NCI-H187 treated with DMSO at 0.1 percent for 48 hours (cell line): ENCODE results near the gene SIRPG.
"Not testable (repeated sequence)": the region's sequence is repeated elsewhere in the genome, so short reads cannot be mapped to it uniquely, and the experiment has no call there.

ENCODE experiments used
- DNase-seq: peaks from one replicate; lab custom pipeline; 2025; lab: John Stamatoyannopoulos, UW

The SIRPG gene

DNA sequence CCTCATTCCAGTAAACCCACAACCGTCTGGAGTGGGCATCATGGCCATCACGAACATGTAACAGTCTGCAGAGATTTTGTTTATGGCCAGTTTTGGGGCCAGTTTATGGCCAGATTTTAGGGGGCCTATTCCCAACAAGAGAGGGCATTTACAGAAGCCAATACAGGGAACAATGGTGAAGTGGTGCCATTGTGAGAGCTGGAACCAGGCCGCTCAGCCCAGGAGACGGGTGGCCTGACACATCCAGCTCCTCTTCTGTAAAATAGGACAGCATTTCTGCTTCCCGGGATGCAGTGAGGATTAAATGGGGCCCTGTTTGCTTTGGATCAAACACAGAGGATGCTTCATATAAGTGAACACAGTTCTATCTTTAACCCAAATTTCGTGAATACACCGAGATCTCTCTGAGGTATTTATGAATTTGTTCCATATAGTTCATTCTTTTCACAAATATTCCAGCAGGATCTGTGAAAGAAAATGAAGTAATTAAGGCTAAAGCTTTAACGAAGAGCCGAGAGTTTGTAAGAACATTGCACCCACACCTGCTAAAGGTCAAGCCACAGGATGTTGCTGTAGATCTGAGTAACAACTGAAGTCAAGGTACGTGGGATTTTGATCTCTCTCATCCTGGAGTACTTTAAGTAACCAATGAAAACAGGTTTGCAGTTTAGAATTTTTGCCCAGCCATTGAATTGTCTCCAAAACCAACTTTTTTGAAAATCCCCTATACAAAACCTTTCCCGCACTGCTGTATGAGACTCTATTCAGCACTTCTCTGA, 14.5 kb upstream of the SIRPG start:
- DNase-seq, result no peak

DNA sequence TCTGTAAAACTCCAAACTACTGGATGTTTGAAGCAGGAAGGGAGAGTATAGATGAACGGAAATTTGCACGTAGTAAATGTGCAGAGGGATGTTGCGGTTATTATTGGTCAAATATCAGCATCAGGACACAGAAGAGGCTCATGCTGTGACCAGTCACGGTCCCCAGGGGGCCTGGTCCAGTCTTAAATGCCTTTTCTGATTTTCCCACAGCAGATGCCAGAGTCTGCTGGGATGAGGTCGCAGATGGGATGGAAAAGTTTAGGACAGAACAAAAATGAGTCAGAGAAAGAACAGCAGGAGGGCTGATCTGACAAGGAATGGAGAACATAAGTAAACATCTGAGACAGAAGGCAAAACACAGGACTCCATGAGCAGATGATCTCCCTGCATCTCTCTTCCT, 11.7 kb upstream of the SIRPG start:
- DNase-seq, result no peak

DNA sequence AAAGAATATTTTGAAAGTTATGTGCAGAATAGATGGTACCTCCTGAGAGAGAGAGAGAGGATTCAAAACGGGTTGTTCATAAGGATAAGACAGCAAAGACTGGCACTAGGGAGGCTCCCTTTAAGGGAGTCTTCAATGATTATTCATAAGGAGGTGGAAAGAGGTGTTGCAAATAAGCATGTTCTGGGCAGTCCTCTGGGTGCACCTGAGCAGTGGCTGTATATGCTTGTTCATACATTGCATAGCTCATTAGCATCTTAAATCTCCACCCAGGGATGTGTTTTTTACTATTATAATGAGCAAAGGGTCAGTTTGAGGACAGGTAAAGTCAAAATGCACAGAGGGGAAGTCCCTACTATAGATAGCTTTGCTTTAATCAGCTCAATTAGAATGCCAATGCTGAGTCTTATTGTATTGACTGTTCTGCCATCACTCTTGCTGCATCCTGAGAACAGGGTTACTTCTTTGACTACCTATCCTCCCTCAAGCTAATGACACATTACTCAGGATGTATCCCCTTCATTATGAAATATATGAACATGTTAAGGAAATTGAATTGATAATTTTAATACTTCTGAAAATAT, 10.0 kb upstream of the SIRPG start:
- DNase-seq, result no peak

DNA sequence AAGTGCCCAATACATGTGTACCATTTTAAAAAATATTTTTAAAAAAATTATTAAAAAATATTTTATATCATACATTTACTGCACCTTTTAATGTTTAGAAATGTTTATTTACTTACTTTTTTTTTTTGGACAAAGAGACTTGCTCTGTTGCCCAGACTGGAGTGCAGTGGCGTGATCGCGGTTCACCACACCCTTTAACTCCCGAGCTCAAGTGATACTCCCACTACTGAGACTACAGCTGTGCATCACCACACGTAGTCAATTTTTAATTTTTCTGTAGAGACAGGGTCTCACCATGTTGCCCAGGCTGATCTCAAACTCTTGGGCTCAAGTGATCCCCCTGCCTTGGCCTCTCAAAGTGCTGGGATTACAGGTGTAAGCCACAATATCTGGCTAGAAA, 9.2 kb upstream of the SIRPG start:
- no peak for DNase-seq

DNA sequence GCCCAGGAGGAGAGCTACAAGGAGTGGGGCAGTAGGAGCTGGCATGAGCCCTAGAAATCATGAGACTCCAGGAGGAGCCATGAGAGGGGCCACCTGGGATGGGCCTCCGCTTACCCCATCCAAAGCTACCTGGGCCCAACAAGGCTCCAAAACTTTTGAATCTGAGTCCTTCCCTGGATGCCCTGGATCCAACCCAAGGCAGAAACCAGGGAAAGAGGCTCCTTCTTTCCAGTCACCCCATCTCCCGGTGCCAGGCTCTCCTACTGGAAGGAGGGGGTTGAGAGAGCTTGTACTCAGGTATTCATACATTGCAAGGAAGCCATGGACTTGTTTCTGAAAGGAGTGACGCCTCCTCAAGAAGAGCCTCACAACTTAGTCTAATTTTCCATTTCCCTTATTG, 7.8 kb upstream of the SIRPG start:
- DNase-seq, result no peak

DNA sequence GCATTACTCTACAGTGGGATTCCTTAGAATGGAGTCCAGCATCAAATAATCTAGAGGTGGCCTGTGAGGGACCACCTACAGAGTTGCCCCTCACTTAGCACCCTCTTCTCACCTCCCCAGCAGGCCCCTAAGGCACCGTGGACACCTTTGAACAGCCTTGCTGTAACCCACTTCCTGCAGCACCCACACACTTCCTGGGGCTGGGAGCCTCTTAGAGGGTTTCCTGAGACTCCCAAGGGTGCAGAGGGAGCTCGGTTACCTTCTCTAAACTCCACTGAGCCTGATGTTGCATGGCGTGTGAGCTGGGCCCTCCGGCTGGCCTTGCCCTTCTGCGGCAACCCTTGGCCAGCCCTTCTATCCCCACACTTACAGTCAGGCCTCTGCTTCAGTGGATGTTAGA, 7.3 kb upstream of the SIRPG start:
- DNase-seq, result no peak

DNA sequence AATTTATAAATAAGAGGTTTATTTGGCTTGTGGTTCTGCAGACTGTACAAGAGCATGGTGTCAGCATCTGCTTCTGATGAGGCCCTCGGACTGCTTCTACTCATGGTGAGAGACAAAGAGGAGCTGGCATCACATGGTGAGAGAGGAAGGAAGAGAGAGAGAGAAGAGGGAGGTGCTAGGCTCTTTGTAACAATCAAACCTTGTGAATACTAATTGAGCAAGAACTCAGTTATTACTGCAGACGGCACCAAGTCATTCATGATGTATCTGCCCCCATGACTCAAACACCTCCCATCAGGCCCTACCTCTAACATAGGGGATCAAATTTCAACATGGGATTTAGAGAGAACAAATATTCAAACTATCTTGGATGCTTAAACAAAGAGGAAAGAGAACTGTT, 6.3 kb upstream of the SIRPG start:
- DNase-seq, result no peak

DNA sequence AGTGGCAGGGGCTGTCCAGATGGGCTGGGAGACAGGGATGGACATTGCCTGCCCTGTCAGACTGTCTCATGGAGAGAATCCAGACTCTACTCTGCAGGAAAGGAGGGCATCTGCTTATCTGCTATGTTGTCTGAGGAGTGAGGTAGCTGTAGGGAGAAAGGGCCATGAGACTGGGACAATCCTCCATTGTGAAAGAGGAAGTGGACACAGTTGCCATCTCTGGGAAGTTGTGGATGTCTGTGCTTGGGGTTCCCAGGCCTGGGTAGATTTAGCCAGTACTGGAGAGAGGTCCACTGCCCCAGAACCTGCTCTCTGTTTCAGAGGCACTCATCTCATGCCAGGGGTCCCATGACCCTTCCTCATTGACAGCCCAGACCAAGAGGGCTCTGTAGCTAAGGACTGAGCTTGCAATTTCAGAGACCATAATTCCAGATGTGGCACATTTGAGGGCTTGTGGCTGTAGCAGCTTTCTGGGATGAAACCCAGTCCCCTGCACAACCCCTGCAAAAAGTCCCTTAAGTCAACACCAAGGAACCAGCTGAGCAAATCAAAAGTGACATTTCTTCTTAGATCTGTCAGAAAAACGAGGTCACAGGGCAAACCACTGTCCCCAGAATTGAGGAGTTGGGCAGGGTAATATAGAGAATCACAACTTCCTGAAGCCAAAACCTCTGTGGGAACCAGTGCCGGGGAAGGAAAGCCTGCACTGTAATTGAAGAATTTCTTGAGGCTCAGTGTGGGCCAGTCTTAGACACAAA, 4.1 kb upstream of the SIRPG start:
- DNase-seq, result no peak

DNA sequence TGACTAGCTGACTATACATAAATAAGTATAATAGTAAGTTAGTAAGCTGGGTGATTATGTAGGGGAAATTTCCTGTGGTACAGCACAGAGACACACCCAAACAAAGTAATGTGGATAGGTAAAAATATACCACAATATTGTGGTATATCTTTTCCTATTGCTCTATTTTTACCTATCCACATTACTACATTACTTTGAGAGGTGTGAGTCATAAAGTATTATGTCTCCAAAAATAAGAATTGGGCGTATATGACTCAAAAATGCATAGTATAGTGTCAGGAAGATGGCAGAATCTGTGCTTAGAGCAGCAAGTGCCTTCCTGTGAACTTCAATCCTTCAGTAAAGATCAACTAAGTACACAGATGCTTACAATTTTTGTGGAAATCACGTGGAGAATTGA, 2.7 kb upstream of the SIRPG start:
- no peak for DNase-seq

DNA sequence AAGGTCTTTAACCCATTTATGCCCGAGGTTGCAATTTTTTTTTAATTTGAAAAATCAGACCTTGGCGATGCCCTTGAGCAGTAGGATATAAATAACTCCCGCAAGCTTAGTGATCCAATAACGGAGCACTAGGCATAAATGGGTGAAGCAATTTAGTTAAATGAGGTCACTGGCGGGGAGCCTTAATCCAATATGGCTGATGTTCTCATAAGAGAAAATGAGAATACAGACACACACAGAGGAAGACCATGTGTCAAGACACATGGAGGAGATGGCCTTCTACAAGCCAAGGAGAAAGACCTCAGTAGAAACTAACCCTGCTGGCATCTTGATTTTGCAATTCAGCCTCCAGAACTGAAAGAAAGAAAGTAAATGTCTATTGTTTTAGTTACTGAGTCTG, 735 bp downstream of the SIRPG start:
- no peak for DNase-seq

DNA sequence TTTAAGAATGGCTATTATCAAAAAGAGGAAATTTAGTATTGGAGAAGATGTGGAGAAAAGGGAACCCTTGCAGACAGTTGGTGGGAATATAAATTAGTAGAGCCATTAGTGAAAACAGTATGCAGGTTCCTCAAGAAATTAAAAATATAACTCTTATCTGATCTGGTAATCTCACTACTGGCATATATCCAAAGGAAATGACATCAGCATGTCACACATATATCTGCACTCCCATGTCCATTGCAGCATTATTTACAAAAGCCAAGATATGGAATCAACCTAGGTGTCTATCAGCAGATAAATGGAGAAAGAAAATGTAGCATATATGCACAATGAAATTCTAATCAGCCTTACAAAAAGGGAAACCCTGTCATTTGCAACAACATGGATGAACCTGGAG, 2.6 kb downstream of the SIRPG start:
- DNase-seq, result no peak

DNA sequence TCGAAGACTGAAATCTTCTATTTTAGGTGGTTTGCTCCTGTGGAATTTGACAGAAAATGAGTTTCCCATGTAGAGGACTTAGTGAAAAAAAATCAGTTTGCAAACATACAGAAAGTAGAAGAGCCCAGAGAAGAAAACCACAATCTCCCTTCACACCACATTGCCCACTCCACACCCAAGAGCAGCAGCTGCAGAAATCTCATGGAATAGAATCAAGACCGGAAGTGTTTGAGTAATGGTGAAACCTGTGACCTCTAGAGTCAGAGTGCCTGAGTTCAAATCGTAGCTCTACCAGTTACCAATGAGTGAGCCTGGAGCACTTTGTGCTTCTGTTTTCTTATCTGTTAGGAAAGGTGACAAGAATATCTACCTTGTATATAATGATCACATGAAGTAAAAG, 4.6 kb downstream of the SIRPG start:
- no peak for DNase-seq

DNA sequence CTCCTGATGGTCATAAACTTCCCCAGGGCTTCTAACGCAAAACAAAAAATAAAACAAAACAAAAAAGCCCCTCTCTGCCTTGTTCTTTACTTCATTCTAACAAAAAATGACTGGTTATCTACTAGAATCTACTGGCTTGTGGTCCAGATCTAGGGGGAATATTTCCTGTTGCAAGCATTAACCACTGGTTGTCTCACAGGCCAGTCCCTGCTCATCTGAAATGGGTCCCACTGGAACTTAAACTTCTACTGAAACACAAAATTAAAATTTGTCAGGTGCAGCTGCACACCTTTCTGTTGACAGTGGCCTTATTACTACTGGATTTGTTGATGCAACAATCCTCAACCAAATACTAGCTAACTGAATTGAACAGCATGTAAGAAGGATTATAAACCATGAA, 5.5 kb downstream of the SIRPG start:
- no peak for DNase-seq

DNA sequence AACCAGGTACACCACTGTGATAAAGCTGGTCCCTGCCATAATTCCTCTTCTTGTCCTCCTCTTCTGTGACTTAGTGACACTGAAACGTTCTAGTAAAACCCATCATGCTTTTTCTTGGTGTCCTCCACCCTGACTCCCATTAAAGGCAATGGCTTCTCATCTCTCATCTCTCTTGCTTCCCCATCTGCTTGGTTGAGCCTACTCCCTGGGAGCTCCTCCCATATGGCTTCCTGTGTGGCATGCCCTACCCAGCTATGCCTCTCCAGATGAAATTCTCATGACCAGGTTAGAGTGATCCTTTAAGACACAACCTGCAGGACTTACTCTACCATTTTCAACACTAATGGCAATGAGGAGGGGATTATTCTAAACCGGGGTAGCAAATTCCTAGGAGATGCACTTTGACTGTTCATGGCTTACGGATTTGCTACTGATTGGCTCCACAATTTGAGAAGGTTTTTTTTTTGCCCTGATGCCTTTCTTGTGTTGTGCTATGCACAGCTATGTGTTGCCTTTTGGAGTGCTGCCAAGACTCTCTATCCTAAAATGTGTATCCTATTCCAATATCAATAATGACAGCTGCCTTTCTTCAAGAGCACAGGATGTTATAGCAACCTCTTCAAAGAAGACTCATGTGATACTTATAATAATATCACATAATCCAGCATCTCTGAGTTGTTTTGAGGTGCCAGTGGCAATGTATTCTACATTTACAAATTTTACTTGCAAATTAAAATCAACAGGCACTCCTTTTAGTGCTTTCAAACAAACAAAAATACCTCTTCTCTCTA, 6.1 kb downstream of the SIRPG start:
- DNase-seq, result no peak

DNA sequence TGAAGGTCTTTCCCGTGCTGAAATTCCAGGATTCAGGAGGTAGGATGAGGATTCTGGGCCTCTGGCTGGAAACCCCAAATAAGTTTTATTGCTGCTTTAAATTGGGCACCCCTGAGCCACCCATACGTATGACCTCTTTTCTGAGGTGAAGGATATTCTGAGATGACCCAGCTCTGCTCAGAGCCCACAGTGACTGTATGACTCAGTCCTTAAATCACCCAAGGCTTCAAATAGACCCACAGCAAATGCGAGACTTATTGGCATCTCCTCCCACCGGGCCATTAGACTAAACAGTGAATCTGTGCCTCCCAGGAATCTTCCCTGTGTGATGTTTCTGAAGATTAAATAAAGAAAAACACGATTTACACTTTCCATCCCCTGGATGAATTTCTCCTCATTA, 9.5 kb downstream of the SIRPG start:
- no peak for DNase-seq

DNA sequence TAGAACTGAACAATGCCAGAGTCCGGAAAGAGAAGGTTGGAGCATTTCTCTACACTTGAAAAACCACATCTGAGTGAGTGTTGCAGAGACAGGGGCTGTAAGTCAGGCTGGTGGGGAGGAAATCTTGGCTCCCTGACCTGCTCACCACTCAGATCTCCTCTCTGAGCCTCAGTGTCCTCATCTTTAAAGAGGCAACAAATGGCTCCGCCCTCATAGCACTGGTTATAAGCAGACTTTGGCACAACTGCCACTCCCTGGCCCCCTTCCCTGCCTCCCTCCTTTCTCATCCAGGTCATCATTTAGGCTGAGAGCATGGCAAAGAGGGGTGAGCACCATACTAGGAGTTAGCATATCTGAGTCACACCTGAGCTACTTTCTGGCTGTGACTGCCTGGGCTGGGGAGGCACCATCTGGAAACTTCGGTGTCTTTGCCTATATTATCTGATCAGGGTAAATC, 10.6 kb downstream of the SIRPG start:
- DNase-seq, result no peak

DNA sequence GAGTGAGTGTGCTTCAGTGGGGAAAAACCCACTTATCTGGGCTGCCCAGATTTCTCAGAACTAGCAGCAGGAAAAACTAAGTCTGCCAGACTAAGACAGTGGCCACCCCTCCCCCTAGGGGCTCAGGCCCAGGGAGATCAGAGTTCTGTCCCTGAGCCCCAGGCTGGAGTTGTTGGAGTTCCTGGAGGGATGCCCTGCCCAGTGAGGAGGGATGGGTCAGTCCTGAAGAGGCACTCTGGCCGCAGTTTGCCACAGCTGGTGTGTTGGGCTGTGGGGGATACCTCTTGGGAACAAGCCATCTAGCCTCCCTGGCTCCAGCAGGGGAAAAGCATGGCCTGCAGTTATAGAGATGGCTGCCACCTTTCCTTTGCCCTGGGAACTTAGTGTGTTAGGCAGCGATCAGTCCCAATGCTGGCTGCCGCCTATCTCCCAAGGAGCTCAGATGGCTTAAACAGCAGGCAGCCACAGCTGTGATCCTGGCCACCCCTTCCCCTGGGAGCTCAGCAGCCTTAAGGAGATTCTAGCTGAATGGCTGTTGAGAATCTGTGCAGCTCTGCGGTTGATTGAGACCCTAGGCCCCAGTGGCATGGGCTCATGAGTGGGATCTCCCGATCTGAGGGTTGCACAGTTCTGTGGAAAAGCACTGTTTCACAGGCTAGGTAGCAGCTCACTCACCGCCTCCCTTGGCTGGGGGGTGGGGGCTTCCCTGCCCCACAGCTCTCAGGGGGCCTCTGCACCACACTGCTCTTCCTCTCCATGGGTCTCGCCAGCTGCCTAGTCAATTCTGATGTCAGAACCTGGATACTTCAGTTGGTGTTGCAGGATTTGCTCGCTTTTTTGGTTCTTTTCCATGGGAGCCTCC, 13.2 kb downstream of the SIRPG start:
- DNase-seq, result no peak

DNA sequence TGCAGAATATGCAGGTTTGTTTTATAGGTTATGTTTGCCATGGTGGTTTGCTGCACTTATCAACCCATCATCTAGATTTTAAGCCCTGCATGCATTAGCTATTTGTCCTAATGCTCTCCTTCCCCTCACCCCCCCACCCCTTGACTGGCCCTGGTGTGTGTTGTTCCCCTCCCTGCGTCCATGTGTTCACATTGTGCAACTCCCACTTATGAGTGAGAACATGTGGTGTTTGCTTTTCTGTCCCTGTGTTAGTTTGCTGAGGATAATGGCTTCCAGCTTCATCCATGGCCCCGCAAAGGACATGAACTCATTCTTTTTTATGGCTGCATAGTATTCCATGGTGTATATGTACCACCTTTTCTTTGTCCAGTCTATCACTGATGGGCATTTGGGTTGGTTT, 18.9 kb downstream of the SIRPG start:
- DNase-seq, result not testable (repeated sequence)

DNA sequence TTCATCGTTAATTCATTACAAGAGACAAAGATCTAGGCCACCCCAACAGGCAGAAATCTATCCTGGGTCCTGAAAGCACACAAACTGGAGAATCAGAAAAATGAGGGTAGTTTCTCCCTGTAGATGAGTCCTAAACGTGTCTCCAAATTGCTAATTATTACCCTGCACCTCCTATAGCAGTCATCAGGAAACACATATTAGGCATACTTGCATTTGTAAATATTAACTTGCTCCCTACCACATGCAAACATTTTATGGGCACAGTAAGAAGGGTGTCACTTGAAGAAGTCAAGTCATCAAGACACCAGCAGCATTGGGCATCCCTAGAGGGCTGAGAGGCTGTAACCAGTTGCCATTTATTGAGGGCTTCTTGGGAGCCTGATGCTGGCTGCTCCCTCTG, 19.8 kb downstream of the SIRPG start:
- no peak for DNase-seq

DNA sequence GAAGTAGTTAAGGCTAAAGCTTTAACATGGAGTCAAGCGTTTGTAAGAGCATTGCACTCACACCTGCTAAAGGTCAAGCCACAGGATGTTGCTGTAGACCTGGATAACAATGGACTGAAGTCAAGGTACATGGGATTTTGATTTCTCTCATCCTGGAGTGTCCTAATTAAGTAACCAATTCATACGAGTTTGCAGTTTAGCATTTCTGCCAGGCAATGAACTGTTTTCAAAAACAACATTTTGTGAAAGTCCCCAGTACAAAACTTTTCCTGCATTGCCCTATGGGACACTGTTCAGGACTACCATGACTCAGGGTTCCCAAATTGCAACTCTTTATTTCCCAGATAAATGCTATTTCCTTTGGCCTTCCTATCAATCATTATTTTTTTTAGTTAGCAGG, 20.4 kb downstream of the SIRPG start:
- DNase-seq, result no peak

DNA sequence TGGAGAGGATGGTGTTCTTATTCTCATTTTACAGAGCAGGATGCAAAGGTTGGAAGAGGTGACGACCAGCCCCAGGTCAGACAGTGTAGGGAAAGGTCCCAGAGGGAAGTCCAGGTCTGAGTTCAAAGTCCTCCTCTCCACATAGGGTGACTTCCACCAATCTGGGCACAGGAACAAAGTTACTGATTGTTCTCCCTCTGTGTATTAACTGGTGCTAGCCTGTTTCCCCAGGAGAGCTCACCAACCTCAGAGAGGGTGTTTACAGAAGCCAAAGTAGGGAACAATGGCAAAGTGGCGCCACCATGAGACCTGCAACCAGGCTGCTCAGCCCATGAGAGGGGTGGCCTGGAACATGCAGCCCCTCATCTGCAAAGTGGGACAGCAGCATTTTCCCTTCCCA, 21.0 kb downstream of the SIRPG start:
- DNase-seq, result no peak
